Esophagus squamous epithelium (tissue), 5 donors: Measurements from ENCODE around the gene TASOR2. TPM values are rescaled to one million over a fixed set of nuclear protein-coding genes. Genes with fewer than 3 reads are reported as not detected.

Experiments
- DNase-seq: peaks from one replicate; lab custom pipeline; 2025; lab: John Stamatoyannopoulos, UW
- H3K27ac ChIP-seq, 4 donors: fragments of 200-600 bp; sonication (generic); one replicate each; pipeline ENCODE4 v1.5.1; 2016 to 2019; ENCODE audit warnings: mild to moderate bottlenecking in 1 of 4
- H3K27me3 ChIP-seq, 4 donors: fragments of 200-600 bp; sonication (generic); 1 replicate in 3 of 4; 2 replicates in 1 of 4; pipeline versions ENCODE4 v1.5.1 to v1.6.0; 2017 to 2021; ENCODE audit warnings: antibody characterized with exemption in 1 of 4
- H3K36me3 ChIP-seq, 3 donors: fragments of 200-600 bp; sonication (generic); one replicate each; pipeline ENCODE4 v1.5.1; 2016 to 2019
- H3K4me1 ChIP-seq, 3 donors: fragments of 200-600 bp; sonication (generic); one replicate each; pipeline ENCODE4 v1.5.1; 2017 to 2019
- H3K4me3 ChIP-seq, 4 donors: fragments of 200-600 bp; sonication (generic); 1 replicate in 3 of 4; 2 replicates in 1 of 4; pipeline ENCODE4 v1.5.1; 2016 to 2019; ENCODE audit warnings: mild to moderate bottlenecking in 2 of 4, moderate library complexity in 1 of 4
- H3K9me3 ChIP-seq, 3 donors: fragments of 200-600 bp; sonication (generic); one replicate each; pipeline ENCODE4 v1.5.1; 2016 to 2019
- POLR2A ChIP-seq, 4 donors: fragments of 450-650 bp; IDR thresholded peaks; one replicate each; pipeline ENCODE4 v1.6.1; 2017; ENCODE audit warnings: antibody characterized with exemption in 4 of 4, mild to moderate bottlenecking in 4 of 4, moderate library complexity in 3 of 4
- WGBS, 2 donors: methylation state at CpG; one replicate each; pipeline ENCODE4 v1.1.5; 2018; 5-methylcytosine and 5-hydroxymethylcytosine counted together
- intact Hi-C: fragments of 100-400 bp; cut with DNase I; formaldehyde crosslinking; loops from one replicate; pipeline ENCODE4 v1.15.0; 2022
- total RNA-seq, 4 donors: library from RNA; depleted of rRNA; stranded (reverse); fragments of >200 nt; gene quantifications; one replicate each; pipeline ENCODE4 v1.1.0, GENCODE V29; 2016
- TF ChIP-seq, protein P1 (sequence below), 6 experiments: fragments of 450-650 bp in 4 of 6; fragments of 200-600 bp in 2 of 6; sonication (generic) in 2 of 6; IDR thresholded peaks; one replicate each; pipeline ENCODE4 v1.5.1; 2016 to 2019; ENCODE audit warnings: antibody characterized with exemption in 6 of 6, mild to moderate bottlenecking in 4 of 6, moderate library complexity in 4 of 6
- donor health status: DM: yes; HTN: yes; CAD: no.

Gene TASOR2
- total RNA-seq, 4 donors from 2014 or later = 18.0 to 86.8 (median 41.4) TPM

GRCh38 chr10:5709865-5710264 is 25.2 kb downstream of the TASOR2 start:
- TF ChIP-seq, protein P1, sequence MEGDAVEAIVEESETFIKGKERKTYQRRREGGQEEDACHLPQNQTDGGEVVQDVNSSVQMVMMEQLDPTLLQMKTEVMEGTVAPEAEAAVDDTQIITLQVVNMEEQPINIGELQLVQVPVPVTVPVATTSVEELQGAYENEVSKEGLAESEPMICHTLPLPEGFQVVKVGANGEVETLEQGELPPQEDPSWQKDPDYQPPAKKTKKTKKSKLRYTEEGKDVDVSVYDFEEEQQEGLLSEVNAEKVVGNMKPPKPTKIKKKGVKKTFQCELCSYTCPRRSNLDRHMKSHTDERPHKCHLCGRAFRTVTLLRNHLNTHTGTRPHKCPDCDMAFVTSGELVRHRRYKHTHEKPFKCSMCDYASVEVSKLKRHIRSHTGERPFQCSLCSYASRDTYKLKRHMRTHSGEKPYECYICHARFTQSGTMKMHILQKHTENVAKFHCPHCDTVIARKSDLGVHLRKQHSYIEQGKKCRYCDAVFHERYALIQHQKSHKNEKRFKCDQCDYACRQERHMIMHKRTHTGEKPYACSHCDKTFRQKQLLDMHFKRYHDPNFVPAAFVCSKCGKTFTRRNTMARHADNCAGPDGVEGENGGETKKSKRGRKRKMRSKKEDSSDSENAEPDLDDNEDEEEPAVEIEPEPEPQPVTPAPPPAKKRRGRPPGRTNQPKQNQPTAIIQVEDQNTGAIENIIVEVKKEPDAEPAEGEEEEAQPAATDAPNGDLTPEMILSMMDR (IDR thresholded peaks at IDR 0.05) = no peak
- no peak overlapping the region for H3K4me3 ChIP-seq
- 73 to 82% methylated on average over 2 of the region's 2 CpGs for WGBS, 2 donors
- no peak overlapping the region for H3K27ac ChIP-seq
- intact Hi-C loops = no loop called here
- DNase-seq = no peak
- H3K9me3 ChIP-seq = no peaks in the 10 kb centered on the region
- H3K27me3 ChIP-seq = no peaks in the 10 kb centered on the region
- no peaks in the 10 kb centered on the region for H3K36me3 ChIP-seq
- peaks cover 0 to 11% (median 6%) of the 10 kb centered on the region in 3 donors for H3K4me1 ChIP-seq

DNA sequence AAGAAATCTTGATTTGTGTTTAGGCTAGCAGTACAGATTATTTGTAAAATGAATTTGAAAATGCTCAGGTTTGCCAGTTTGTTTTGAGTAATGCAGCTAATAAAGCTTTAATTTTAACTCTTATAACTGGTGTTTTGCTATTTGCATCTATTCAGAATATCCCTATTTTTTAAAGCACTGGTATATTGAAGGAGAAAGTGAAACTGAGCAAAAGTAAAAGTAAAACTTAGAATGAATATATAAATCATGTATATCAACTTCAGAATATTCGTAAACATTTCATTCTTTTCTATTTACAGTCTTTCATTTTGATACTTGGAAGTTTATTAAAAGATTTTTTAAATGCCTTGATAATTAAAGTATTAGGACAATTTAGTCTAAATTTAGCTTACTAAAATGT is 26.2 kb downstream of the TASOR2 start:
- Histone ChIP-seq H3K9me3 (no peaks in the 10 kb centered on the region), H3K36me3 (no peaks in the 10 kb centered on the region), H3K27ac (no peak overlapping the region), H3K27me3 (no peaks in the 10 kb centered on the region), H3K4me3 (peak overlapping the region in 1 of 4 donors; percentile 42), H3K4me1 (peaks cover 0 to 11% (median 6%) of the 10 kb centered on the region in 3 donors)
- intact Hi-C loops = no loop called here
- 13 to 26% methylated on average over 1 of the region's 1 CpG for WGBS, 2 donors
- DNase-seq = no peak
- no peak for TF ChIP-seq POLR2A (IDR thresholded peaks at IDR 0.05)
- TF ChIP-seq, protein P1 (IDR thresholded peaks at IDR 0.05) = no peak

- H3K27ac ChIP-seq = no peak overlapping the region
- intact Hi-C loops = no loop called here
- no peaks in the 10 kb centered on the region for H3K9me3 ChIP-seq
- no peaks in the 10 kb centered on the region for H3K27me3 ChIP-seq
- DNase-seq = no peak
- H3K4me3 ChIP-seq = peak overlapping the region in 1 of 4 donors; percentile 42
- H3K36me3 ChIP-seq = no peaks in the 10 kb centered on the region
- 62 to 71% methylated on average over 4 of the region's 4 CpGs for WGBS, 2 donors
- no peak for TF ChIP-seq POLR2A (IDR thresholded peaks at IDR 0.05)
- TF ChIP-seq, protein P1 (IDR thresholded peaks at IDR 0.05) = no peak
- H3K4me1 ChIP-seq = peaks cover 0 to 11% (median 6%) of the 10 kb centered on the region in 3 donors
Measured at GRCh38 chr10:5711642-5712041, 27.0 kb downstream of the TASOR2 start.

DNA sequence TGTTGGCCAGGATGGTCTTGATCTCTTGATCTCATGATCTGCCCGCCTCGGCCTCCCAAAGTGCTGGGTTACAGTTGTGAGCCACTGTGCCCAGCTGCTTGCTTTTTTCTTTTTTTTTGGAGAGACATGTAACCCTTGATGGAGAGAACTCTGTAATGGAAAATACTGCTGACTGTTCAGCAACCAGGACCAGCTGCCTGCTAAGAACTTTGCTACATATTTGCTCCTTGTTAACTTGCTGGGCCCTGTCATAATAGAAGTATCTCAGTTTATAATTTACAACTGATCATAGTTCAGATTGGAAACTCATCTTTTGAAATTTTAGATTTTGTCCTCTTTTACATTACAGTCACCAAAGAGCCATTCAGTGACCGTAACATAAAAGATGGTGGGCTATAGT is 34.9 kb downstream of the TASOR2 start:
- DNase-seq = no peak
- H3K4me1 ChIP-seq = no peaks in the 10 kb centered on the region
- H3K36me3 ChIP-seq = peaks cover 0 to 33% (median 0%) of the 10 kb centered on the region in 3 donors
- no peak overlapping the region for H3K27ac ChIP-seq
- H3K27me3 ChIP-seq = no peaks in the 10 kb centered on the region
- intact Hi-C loops = no loop called here
- no peak overlapping the region for H3K4me3 ChIP-seq
- TF ChIP-seq, protein P1 (IDR thresholded peaks at IDR 0.05) = no peak
- TF ChIP-seq POLR2A (IDR thresholded peaks at IDR 0.05) = no peak
- H3K9me3 ChIP-seq = no peaks in the 10 kb centered on the region
- 80 to 97% methylated on average over 2 to 3 of the region's 3 CpGs for WGBS, 2 donors

DNA sequence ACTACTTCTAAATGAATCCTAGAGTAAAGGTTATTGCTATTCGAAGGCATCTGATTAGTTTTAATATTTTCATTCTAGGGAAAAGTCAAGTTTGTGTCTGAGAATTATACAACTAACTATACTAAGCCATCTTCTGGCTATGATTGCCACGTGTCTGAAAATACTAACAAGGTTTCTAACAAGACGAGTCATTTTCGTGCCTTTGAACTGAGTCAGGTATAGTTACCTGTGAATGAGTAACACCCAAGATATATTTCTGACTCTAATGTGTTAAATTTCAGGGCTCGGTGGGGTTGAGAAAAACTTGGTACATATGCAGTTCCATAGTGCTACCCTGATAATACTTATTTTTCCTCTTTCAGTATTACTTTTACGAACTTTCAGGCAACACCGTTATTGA is 35.5 kb downstream of the TASOR2 start:
- peaks cover 0 to 40% (median 0%) of the 10 kb centered on the region in 3 donors for H3K36me3 ChIP-seq
- intact Hi-C loops = no loop called here
- H3K4me3 ChIP-seq = no peak overlapping the region
- no peaks in the 10 kb centered on the region for H3K27me3 ChIP-seq
- TF ChIP-seq, protein P1 (IDR thresholded peaks at IDR 0.05) = no peak
- TF ChIP-seq POLR2A (IDR thresholded peaks at IDR 0.05) = no peak
- H3K9me3 ChIP-seq = no peaks in the 10 kb centered on the region
- H3K4me1 ChIP-seq = no peaks in the 10 kb centered on the region
- no peak for DNase-seq
- no peak overlapping the region for H3K27ac ChIP-seq
- 82 to 88% methylated on average over 7 of the region's 7 CpGs for whole genome bisulfite sequencing, 2 donors
